A549 treated with dexamethasone at 1 μM for 4 hours (cell line): Measurements from ENCODE around the gene HK2. TPM values are rescaled to one million over a fixed set of nuclear protein-coding genes. Genes with fewer than 3 reads are reported as not detected.

ENCODE experiments used
- total RNA-seq: library from RNA; stranded (reverse); fragments of 200-300 nt; extraction: Qiagen RNA extraction; gene quantifications from 5 replicates; pipeline ENCODE4 v1.2.3, GENCODE V29; 2022

Gene HK2
- total RNA-seq: 0.75 to 1.1 TPM (median 1.1 TPM) in 5 replicates

DNA sequence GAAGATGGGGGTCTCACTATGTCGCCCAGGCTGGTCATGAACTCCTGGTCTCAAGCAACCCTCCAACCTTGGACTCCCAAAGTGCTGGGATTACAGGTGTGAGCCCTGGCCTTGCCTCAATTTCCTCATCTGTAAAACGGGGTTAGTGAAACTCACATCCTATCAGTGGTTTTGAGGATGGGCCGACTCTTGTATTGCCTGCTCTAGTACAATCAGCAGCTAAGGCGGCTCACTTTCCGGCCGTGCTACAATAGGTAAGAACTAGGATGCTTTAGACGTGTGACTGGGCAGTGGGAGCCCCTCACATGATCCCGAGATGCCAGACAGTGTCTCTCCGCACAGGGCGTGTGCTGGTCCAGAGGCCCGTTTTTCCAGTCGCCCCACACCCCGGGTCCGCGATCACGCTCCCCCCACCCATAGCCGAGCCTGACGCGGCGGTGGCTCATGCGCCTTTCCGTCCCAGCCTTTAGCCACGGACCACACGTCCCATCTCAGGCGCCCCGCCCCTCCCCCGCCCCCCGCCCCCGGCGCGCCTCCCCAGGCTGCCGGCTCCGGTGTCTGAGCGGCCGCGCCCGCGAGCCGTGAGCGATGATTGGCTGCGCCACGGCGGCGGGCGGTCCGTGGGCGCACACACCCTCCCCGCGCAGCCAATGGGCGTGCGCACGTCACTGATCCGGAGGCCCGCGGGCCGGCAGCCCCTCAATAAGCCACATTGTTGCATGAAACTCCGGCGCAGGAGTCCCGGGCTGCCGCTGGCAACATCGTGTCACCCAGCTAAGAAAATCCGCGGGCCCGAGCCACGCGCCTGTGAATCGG, at the start of gene HK2:
TSS of gene HK2 (plus strand) at position 710 of the 816 bp plus-strand sequence. CDS start 454 bp downstream, outside the sequence.

Other genes with a start within 250 kb of the HK2 start
- not detected in 5 replicates for gene M1AP, start 185.8 kb upstream of the HK2 start, total RNA-seq
- gene SEMA4F, start 179.9 kb upstream of the HK2 start, total RNA-seq: 8.4 to 13.4 TPM (median 11.8 TPM) in 5 replicates
- gene POLE4, start 124.5 kb downstream of the HK2 start, total RNA-seq: 113 to 143 TPM (median 126 TPM) in 5 replicates